Osteocyte (in vitro differentiated cells): ENCODE measurements around the gene PSMG2. TPM values are rescaled to one million over a fixed set of nuclear protein-coding genes. Genes with fewer than 3 reads are reported as not detected.

Source experiments
- DNase-seq: peaks from one replicate; pipeline ENCODE4 v3.0.0; 2021; ENCODE audit warnings: mixed read lengths; ENCODE audit not compliant: unreplicated experiment; ENCODE audit errors: extremely low spot score
- H3K27ac Mint-ChIP-seq: one replicate; pipeline ENCODE4 v1.8.0; 2021; ENCODE audit warnings: mild to moderate bottlenecking, mixed read lengths; ENCODE audit not compliant: unreplicated experiment
- H3K27me3 Mint-ChIP-seq: one replicate; pipeline ENCODE4 v1.8.0; 2021; ENCODE audit warnings: mixed read lengths; ENCODE audit not compliant: unreplicated experiment
- H3K36me3 Mint-ChIP-seq: one replicate; pipeline ENCODE4 v1.8.0; 2021; ENCODE audit warnings: mixed read lengths; ENCODE audit not compliant: unreplicated experiment
- H3K4me1 Mint-ChIP-seq: one replicate; pipeline ENCODE4 v1.8.0; 2021; ENCODE audit warnings: mixed read lengths; ENCODE audit not compliant: unreplicated experiment
- H3K4me3 Mint-ChIP-seq: one replicate; pipeline ENCODE4 v1.8.0; 2021; ENCODE audit warnings: mild to moderate bottlenecking, moderate library complexity, mixed read lengths; ENCODE audit not compliant: unreplicated experiment
- H3K9me3 Mint-ChIP-seq: one replicate; pipeline ENCODE4 v1.8.0; 2021; ENCODE audit warnings: mixed read lengths; ENCODE audit not compliant: unreplicated experiment
- CTCF ChIP-seq: fragments of 200-600 bp; sonication (generic); IDR thresholded peaks from 2 replicates; pipeline ENCODE4 v1.5.0; 2021; ENCODE audit warnings: antibody characterized with exemption, mild to moderate bottlenecking, moderate library complexity
- total RNA-seq: library from RNA; stranded (reverse); gene quantifications from 2 replicates; pipeline ENCODE4 v1.2.1, GENCODE V29; 2021

Gene PSMG2
- total RNA-seq, 1 donor from 2014 or later = 63.4 TPM

DNA sequence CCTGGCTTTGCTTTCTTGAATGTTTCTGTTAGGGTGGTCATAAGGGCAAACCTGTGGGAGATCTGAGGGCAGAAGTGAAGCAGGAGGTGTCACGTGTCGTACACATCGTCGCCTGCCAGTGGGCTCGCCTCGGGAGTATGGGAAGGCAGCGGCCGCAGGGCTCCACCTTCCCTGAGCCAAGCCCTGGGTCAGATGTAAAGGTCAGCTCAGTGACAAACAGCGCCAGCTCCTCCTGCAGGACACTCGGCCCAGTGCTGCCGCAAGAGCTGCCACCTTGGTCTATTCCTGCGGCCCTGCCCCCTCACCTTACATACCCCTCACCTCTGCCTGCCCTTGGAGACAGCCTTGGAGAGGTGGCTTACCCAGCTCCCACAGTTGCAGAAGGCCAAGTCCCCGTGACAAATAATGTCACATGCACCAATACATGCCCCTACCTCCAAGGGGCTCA is 64.2 kb downstream of the PSMG2 start:
- H3K4me3 Mint-ChIP-seq = no peak overlapping the region
- no peak for TF ChIP-seq CTCF

DNA sequence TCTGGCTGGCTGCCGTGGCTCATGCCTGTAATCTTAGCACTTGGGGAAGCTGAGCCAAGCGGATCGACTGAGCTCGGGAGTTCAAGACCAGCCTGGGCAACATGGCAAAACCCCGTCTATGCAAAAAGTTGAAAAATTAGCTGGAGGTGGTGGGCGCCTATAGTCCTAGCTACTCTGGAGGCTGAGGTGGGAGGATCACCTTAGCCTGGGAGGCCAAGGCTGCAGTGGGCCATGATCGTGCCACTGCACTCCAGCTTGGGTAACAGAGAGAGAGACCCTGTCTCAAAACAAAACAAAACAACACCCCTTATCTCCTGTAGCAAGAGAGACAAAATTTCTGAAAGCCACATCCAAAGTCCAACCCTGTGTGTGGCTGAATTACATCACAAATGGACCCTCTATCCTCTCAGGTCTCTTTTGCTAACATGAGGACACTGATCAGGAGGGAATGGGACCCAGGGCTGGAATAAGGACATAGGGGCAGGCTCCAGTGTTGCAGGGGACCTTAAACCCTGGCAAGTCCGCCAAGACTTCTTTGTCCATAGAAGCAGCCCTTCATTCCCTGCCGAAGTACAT is 64.8 kb downstream of the PSMG2 start:
- no peak overlapping the region for H3K4me3 Mint-ChIP-seq
- TF ChIP-seq CTCF = no peak
- no peaks in the 10 kb centered on the region for H3K4me1 Mint-ChIP-seq
- no peak for DNase-seq
- H3K27me3 Mint-ChIP-seq = no peaks in the 10 kb centered on the region
- H3K36me3 Mint-ChIP-seq = no peaks in the 10 kb centered on the region
- no peak overlapping the region for H3K27ac Mint-ChIP-seq
- no peaks in the 10 kb centered on the region for H3K9me3 Mint-ChIP-seq

More for the DNA sequence above, 64.2 kb downstream of the PSMG2 start:
- Mint-ChIP-seq H3K4me1 (no peaks in the 10 kb centered on the region), H3K9me3 (no peaks in the 10 kb centered on the region), H3K36me3 (no peaks in the 10 kb centered on the region), H3K27ac (no peak overlapping the region), H3K27me3 (no peaks in the 10 kb centered on the region)
- no peak for DNase-seq

DNA sequence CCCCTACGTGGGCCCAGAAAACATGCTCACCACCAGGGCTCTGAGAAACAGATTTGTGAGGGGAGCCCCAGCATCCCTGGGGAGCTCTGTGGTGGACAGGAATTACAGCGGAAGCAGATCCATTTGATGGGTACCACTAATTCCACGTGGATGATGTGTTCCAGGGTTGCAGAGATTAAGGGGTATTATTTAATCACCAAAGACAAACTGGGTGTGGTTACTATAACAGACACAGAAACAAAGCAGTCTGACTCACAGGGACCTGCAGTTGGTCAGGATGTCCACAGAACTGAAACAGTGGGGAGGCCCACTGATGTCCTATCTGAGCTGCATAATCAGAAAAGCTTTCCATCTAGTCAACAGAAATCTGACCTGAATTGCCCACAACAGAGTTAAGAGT is 65.8 kb downstream of the PSMG2 start:
- no peak for DNase-seq
- Mint-ChIP-seq H3K27ac (no peak overlapping the region), H3K36me3 (no peaks in the 10 kb centered on the region), H3K4me1 (no peaks in the 10 kb centered on the region), H3K9me3 (no peaks in the 10 kb centered on the region), H3K27me3 (no peaks in the 10 kb centered on the region), H3K4me3 (no peak overlapping the region)
- TF ChIP-seq CTCF = no peak

DNA sequence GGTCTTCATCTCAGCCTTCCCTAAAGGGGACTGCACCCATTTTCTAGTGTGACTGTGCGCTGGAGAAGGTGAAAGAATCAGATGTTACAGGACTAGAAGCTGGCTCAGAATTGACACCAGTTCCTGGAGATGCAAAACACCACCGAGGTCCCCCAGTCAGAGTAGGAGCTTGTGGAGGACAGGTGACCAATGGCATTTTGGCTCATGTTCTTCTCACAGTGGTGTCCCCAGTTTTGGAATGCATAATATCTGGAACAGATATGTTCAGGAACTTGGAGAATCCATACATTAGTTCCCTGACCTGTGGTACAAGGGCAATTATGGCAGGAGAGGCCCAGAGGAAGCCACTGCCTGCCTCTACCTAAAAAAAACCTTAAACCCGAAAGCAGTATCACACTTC is 66.3 kb downstream of the PSMG2 start:
- Mint-ChIP-seq H3K36me3 (no peaks in the 10 kb centered on the region), H3K4me3 (no peak overlapping the region), H3K27me3 (no peaks in the 10 kb centered on the region), H3K27ac (no peak overlapping the region), H3K9me3 (no peaks in the 10 kb centered on the region), H3K4me1 (no peaks in the 10 kb centered on the region)
- no peak for TF ChIP-seq CTCF
- DNase-seq = no peak

DNA sequence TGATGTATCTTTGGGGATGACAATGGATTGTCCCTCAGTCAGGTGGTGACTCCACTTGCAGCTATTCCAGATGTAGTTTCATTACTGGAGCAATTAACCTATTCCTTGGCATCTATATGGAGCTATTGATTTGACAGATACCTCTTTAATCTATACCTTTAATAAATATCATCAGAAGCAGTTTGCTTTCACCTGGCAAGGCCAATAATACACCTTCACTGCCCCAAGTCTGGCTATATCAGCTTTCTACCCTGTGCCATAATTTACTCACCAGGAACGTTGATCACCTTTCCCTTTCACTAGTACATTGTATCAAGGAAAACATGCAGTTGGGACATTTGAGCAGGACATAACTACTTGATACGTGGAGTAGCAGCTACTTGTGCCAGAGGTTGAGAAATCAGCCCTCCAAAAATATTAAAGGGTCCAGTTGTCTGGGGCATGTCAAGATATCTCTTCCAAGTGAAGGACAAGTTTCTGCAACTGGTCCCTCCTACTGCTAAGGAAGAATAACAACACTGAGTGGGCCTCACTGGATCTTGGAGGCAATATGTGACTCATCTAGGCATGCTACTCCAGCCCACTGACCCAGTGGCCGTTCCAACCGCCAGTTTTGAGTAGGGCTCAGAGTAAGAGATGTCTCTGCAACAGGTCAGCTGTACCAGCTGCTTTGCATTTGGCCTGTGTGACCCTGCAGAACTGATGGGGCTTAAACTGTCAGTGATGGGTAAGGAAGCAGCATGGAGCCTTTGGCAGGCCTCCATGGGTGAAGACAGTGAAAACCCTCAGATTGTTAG is 67.0 kb downstream of the PSMG2 start:
- no peaks in the 10 kb centered on the region for H3K36me3 Mint-ChIP-seq
- H3K27me3 Mint-ChIP-seq = no peaks in the 10 kb centered on the region
- DNase-seq = no peak
- H3K9me3 Mint-ChIP-seq = no peaks in the 10 kb centered on the region
- TF ChIP-seq CTCF = no peak
- H3K4me3 Mint-ChIP-seq = no peak overlapping the region
- no peak overlapping the region for H3K27ac Mint-ChIP-seq
- no peaks in the 10 kb centered on the region for H3K4me1 Mint-ChIP-seq
